Hematopoietic multipotent progenitor cell treated with erythropoietin and hydrocortisone succinate and interleukin-3 and kit ligand, for 17 days (in vitro differentiated cells): ENCODE measurements around the gene LRRC74A.

Experiments
- DNase-seq: peaks from one replicate; pipeline ENCODE4 v3.0.0-alpha.2; 2015; ENCODE audit warnings: low spot score

LRRC74A gene

DNA sequence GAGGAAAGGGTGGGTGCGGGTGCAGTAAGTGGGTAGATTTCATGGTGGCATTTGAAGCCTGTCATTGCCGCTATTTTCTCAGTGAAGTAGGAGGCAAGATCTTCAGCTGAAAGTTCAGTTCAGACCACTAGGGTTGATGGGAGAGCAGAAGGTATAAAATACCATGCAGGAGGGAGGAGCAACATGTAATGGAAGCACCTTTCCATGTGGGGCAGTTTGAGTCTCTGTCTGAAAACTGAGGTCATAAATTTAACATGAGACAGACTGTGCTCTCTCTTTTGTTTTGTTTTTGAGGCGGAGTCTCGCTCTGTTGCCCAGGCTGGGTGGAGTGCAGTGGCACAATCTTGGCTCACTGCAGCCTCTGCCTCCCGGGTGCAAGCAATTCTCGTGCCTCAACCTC is 22.7 kb downstream of the LRRC74A start:
- no peak for DNase-seq

DNA sequence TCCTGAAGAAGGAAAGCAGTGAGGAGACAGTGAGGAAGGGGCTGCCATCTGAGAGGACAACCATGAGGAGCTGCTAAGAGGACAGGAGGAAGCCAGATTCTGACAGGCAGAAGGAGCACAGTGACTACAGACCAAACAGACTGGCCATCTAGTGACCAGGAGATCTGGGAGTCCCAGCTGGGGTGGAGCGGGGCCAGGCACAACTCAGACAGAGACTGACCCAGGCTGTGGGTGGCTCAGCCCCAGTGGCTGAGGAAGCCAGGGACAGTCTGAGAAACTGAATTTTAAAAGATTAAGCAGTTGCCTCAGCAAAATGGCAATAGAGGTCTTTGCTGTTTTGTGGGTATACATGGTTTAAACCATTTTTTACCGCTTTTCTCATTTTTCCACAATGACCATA is 28.9 kb downstream of the LRRC74A start:
- no peak for DNase-seq

GRCh38 chr14:76856769-76857168 is 30.6 kb downstream of the LRRC74A start:
- DNase-seq: no peak

- no peak for DNase-seq
Observed at GRCh38 chr14:76861574-76862255, 35.5 kb downstream of the LRRC74A start.

DNA sequence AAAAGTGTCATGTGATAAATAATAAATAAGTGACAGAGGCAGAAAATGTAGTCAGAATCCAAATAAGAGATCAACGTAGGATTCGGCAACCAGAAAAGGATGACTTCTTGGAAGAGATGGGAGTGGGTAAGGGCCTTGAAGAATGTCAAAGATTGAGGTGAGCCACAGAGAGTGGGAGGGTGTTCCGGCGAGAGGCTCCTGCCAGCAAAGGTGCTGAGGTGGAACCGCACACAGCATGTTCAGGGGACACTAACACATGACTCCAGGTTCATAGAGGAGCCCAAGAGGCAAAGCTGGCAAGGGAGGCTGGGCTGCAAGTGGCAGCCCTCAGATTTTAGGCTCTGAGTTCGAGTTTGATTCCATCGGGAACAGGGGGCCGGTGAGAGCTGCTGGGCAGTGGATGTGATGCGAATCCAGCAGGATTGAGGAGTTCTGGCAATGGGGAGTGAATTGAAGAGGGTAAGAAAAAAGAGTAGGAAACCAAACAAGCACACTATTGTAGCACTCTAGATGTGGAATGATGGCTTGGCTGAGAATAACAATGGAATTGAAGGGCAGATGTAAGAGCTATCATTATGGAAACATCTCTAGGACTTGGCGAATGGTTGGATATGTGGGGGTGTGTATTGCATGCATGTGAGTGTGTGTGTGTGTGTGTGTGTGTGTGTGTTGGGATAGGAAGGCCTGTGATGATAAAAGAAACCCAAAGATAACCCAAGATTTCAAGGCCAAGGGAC is 36.5 kb downstream of the LRRC74A start:
- no peak for DNase-seq

DNA sequence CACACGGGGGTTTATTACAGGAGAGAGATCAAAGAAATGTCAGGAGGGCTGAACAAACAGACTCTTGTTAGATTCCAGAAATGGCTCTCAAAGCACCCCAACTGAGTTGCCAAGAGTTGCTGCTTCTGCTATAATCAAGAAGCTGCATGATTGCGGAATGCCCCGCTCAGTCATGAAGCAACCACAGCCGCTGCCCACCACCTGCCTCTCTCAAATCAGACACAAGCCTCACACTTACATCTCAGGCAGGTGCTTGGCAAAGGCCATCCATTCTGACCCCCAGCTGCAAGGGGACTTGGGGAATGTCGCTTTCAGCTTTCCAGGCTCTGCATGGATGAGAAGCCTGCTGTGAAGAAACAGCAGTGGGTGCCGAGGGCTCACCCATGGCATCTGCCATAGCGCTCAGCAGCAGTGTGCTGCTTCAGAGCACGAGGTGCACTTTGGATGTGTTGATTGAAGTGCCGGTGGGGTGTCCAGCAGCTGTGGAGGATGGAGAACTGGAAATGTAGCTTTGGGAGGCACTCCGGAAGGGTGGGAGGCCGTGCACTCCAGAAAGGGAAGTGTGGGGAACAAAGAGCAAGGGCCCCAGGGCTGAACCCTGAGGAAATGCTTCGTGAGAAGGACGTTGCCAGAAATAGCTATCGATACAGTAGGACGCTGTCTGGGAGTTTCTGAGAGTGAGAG is 37.7 kb downstream of the LRRC74A start:
- DNase-seq: no peak

GRCh38 chr14:76866456-76866855 is 40.2 kb downstream of the LRRC74A start:
- no peak for DNase-seq

- no peak for DNase-seq
Observed at GRCh38 chr14:76867516-76868453, 41.6 kb downstream of the LRRC74A start.

- no peak for DNase-seq
Observed at GRCh38 chr14:76868454-76869170, 42.4 kb downstream of the LRRC74A start.

- DNase-seq: no peak
Observed at GRCh38 chr14:76870166-76870565, 44.0 kb downstream of the LRRC74A start.

GRCh38 chr14:76872796-76873432 is 46.7 kb downstream of the LRRC74A start:
- peak; percentile 73 for DNase-seq

GRCh38 chr14:76874734-76875133 is 48.5 kb downstream of the LRRC74A start:
- DNase-seq: no peak

GRCh38 chr14:76876076-76876475 is 49.9 kb downstream of the LRRC74A start:
- DNase-seq: peak; percentile 45

- DNase-seq: no peak
Observed at GRCh38 chr14:76877871-76878270, 51.7 kb downstream of the LRRC74A start.

DNA sequence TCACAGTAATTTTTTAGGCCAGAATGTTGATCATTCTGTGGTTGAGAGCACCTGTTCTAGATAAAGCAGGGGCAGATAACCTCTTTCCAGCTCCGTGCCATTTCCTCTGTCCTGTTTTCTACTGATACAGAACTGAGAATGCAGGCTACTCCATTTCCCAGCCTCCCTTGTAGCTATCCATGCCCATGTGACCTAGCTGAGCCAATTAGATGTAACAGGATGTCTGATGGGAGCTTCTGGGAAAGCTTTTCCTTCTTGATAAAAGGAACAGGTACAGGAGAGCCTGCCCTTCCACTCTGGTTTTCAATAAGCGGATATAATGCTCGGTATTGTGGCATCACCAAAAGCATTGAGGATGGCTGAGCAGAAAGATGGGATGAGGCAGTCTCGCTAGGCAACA is 54.2 kb downstream of the LRRC74A start:
- no peak for DNase-seq

DNA sequence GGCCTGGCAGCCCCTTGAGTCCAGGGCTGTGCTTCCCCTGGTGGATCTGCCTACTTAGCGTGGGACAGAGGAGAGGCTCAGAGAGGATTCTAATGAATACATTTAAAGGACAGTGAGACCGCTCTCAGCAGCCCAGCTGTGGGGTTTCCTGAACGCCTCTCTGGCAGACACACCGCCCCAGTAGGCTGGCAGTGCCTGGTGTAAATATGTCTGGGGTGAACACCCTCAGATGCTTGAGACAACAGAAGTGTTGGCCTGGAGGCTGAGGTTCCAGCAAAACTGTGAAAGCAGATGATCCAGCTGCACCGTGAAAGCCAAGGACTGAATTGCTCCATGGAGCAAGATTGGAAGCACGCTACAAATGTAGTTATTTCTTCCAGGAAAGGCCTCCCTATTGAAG is 55.1 kb downstream of the LRRC74A start:
- no peak for DNase-seq

GRCh38 chr14:76882651-76883050 is 56.4 kb downstream of the LRRC74A start:
- DNase-seq: no peak

DNA sequence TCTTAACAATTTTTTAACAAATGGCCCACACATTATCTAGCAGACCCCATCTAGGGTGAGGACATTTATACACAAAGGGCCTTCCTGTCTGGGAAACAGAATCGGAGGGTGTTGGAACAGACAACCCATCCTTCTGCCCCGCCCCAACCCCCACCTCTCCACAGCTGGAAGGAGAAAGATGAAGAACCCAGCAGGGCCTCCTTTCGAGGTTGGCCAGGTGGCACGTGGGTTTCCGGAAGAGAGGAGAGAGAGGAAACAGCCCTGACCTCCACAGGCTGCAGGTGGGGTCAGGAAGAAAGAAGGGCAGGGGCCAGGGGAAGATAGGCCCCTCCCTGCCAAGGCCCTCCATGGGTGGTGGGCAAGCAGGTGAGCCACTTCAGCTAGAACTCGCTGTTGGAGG is 57.2 kb downstream of the LRRC74A start:
- no peak for DNase-seq

DNA sequence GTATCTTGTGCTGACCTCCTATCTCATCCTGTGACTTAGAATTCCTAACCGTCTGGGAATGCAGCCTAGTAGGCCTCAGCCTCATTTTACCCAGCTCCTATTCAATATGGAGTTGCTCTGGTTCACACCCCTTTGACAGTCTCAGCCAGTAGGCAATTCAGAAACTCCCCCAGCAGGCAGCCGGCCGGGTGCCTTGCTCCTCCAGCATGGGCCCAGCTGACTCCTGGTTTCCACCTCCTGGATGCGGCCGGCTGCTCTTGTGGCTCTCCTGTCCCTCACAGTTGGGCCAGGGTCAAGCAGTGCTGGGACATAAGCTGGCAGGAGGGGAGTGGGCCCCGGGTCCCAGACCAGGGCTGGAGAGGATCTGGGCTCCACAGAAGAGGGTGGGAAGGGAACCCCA is 58.2 kb downstream of the LRRC74A start:
- DNase-seq: no peak

- no peak for DNase-seq
Observed at GRCh38 chr14:76884853-76885276, 58.7 kb downstream of the LRRC74A start.

- DNase-seq: no peak
Observed at GRCh38 chr14:76887191-76887590, 61.0 kb downstream of the LRRC74A start.
